ENCODE data around the gene LRRC71. TPM values are rescaled to one million over a fixed set of nuclear protein-coding genes. Genes with fewer than 3 reads are reported as not detected.

LRRC71 gene
- total RNA-seq, 4 donors from 2014 or later, result 0.40 TPM; not detected in 3

- Histone ChIP-seq H3K36me3 (peaks cover 0 to 100% of the 10 kb centered on the region in 2 donors), H3K27ac (no peak overlapping the region), H3K4me1 (no peaks in the 10 kb centered on the region), H3K4me3 (no peak overlapping the region), H3K27me3 (no peaks in the 10 kb centered on the region), H3K9me3 (no peaks in the 10 kb centered on the region)
- ATAC-seq, result no peak
- 80 to 95% methylated on average over 3 to 7 of the region's 10 CpGs for WGBS, 2 donors (ENCODE audit: low coverage in 1 of 2)
- no peak for TF ChIP-seq POLR2A (IDR thresholded peaks at IDR 0.05)
- TF ChIP-seq, protein P1, sequence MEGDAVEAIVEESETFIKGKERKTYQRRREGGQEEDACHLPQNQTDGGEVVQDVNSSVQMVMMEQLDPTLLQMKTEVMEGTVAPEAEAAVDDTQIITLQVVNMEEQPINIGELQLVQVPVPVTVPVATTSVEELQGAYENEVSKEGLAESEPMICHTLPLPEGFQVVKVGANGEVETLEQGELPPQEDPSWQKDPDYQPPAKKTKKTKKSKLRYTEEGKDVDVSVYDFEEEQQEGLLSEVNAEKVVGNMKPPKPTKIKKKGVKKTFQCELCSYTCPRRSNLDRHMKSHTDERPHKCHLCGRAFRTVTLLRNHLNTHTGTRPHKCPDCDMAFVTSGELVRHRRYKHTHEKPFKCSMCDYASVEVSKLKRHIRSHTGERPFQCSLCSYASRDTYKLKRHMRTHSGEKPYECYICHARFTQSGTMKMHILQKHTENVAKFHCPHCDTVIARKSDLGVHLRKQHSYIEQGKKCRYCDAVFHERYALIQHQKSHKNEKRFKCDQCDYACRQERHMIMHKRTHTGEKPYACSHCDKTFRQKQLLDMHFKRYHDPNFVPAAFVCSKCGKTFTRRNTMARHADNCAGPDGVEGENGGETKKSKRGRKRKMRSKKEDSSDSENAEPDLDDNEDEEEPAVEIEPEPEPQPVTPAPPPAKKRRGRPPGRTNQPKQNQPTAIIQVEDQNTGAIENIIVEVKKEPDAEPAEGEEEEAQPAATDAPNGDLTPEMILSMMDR (IDR thresholded peaks at IDR 0.05), result no peak
- no peak for TF ChIP-seq EP300 (IDR thresholded peaks at IDR 0.05)
- no peak for TF ChIP-seq POLR2AphosphoS5 (IDR thresholded peaks at IDR 0.05)
These were observed 21.2 kb downstream of the LRRC71 start for GRCh38 chr1:156941675-156942074.

GRCh38 chr1:156942176-156942575, 21.7 kb downstream of the LRRC71 start:
- Histone ChIP-seq H3K36me3 (peaks cover 0 to 100% of the 10 kb centered on the region in 2 donors), H3K4me3 (no peak overlapping the region), H3K27ac (no peak overlapping the region), H3K9me3 (no peaks in the 10 kb centered on the region), H3K4me1 (no peaks in the 10 kb centered on the region), H3K27me3 (no peaks in the 10 kb centered on the region)
- WGBS, 2 donors (ENCODE audit: low coverage in 1 of 2), result 57 to 62% methylated on average over 1 to 3 of the region's 3 CpGs
- no peak for TF ChIP-seq POLR2AphosphoS5 (IDR thresholded peaks at IDR 0.05)
- TF ChIP-seq, protein P1 (IDR thresholded peaks at IDR 0.05), result no peak
- no peak for TF ChIP-seq EP300 (IDR thresholded peaks at IDR 0.05)
- no peak for TF ChIP-seq POLR2A (IDR thresholded peaks at IDR 0.05)
- ATAC-seq, result no peak

GRCh38 chr1:156942576-156942975, 22.1 kb downstream of the LRRC71 start:
- H3K27ac ChIP-seq, result no peak overlapping the region
- 65 to 100% methylated on average over 2 to 3 of the region's 7 CpGs for WGBS, 2 donors (ENCODE audit: low coverage in 1 of 2)
- no peaks in the 10 kb centered on the region for H3K4me1 ChIP-seq
- H3K27me3 ChIP-seq, result no peaks in the 10 kb centered on the region
- no peaks in the 10 kb centered on the region for H3K9me3 ChIP-seq
- TF ChIP-seq POLR2AphosphoS5 (IDR thresholded peaks at IDR 0.05) (no peak), POLR2A (IDR thresholded peaks at IDR 0.05) (no peak), EP300 (IDR thresholded peaks at IDR 0.05) (no peak)
- TF ChIP-seq, protein P1 (IDR thresholded peaks at IDR 0.05), result no peak
- H3K4me3 ChIP-seq, result no peak overlapping the region
- H3K36me3 ChIP-seq, result peaks cover 0 to 100% of the 10 kb centered on the region in 2 donors
- no peak for ATAC-seq

- no peaks in the 10 kb centered on the region for H3K9me3 ChIP-seq
- no CpG with 5 or more reads among the region's 3 CpGs for WGBS, 2 donors (ENCODE audit: low coverage in 1 of 2)
- no peak overlapping the region for H3K4me3 ChIP-seq
- TF ChIP-seq, protein P1 (IDR thresholded peaks at IDR 0.05), result no peak
- H3K27ac ChIP-seq, result no peak overlapping the region
- ATAC-seq, result no peak
- H3K27me3 ChIP-seq, result no peaks in the 10 kb centered on the region
- H3K4me1 ChIP-seq, result no peaks in the 10 kb centered on the region
- H3K36me3 ChIP-seq, result peaks cover 0 to 100% of the 10 kb centered on the region in 2 donors
These were observed 23.3 kb downstream of the LRRC71 start for GRCh38 chr1:156943756-156944155.

- Histone ChIP-seq H3K27me3 (no peaks in the 10 kb centered on the region), H3K27ac (no peak overlapping the region), H3K9me3 (no peaks in the 10 kb centered on the region), H3K4me3 (no peak overlapping the region), H3K4me1 (no peaks in the 10 kb centered on the region), H3K36me3 (peaks cover 0 to 100% of the 10 kb centered on the region in 2 donors)
- WGBS, 2 donors (ENCODE audit: low coverage in 1 of 2), result 90% methylated on average over 1 of the region's 1 CpG; no CpG with 5 or more reads in 1 of the 2 donors
- TF ChIP-seq, protein P1 (IDR thresholded peaks at IDR 0.05), result no peak
- TF ChIP-seq POLR2A (IDR thresholded peaks at IDR 0.05) (no peak), POLR2AphosphoS5 (IDR thresholded peaks at IDR 0.05) (no peak)
- no peak for ATAC-seq
These were observed 23.8 kb downstream of the LRRC71 start for GRCh38 chr1:156944268-156944667.
